HepG2 (cell line): ENCODE data around the gene NID1. TPM values are rescaled to one million over a fixed set of nuclear protein-coding genes. Genes with fewer than 3 reads are reported as not detected.

ENCODE experiments used
- ATAC-seq: fragments of 200-7000 bp; cut with Tn5 transposase; 3 replicates; pipeline ENCODE4 v1.9.1; 2020; ENCODE audit warnings: mild to moderate bottlenecking, moderate library complexity
- BruUV-seq: library from RNA; stranded (reverse); fragments of 400-500 nt; replicated peaks from 2 replicates; lab custom pipeline; 2021; lab: Mats Ljungman, UMichigan
- CTCF ChIA-PET: fragments of 300-600 bp; formaldehyde crosslinking; extraction: SDS; loops from one replicate; lab custom pipeline; 2021; ENCODE audit warnings: low total read pairs, inconsistent platforms, low intra/inter-chr PET ratio; lab: Yijun Ruan, JAX
- POLR2A ChIA-PET: fragments of 350-600 bp; sonication (Branson Sonifier 250); formaldehyde crosslinking; loops from one replicate; lab custom pipeline; 2020; ENCODE audit warnings: antibody characterized with exemption, inconsistent platforms; lab: Yijun Ruan, JAX
- DNase-seq: peaks from one replicate; pipeline ENCODE4 v3.0.0-alpha.2; 2015; ENCODE audit warnings: low spot score
- FAIRE-seq: peaks from 3 replicates; lab custom pipeline; 2011; peaks lifted over from hg19 to GRCh38; lab: Jason Lieb, UNC
- H2AFZ ChIP-seq: one replicate; pipeline ENCODE4 v1.6.1; 2011; ENCODE audit warnings: low read length, inconsistent platforms
- H3K27ac ChIP-seq: fragments of 300-600 bp; 3 replicates; pipeline ENCODE4 v1.8.0; 2011; ENCODE audit warnings: mixed run types, mild to moderate bottlenecking, mixed read lengths, low read length, inconsistent platforms; ENCODE audit not compliant: insufficient read depth; ENCODE audit errors: extremely low read length
- H3K27me3 ChIP-seq, 2 experiments: fragments of 200-600 bp in 1 of 2; 2 replicates in 1 of 2; 3 replicates in 1 of 2; pipeline versions ENCODE4 v1.6.0 to v1.8.0; 2011; ENCODE audit warnings: low read length in 2 of 2, mild to moderate bottlenecking in 2 of 2, moderate library complexity in 2 of 2, inconsistent platforms in 1 of 2; ENCODE audit not compliant: insufficient read depth in 2 of 2, control insufficient read depth in 1 of 2
- H3K36me3 ChIP-seq, 2 experiments: fragments of 200-600 bp in 1 of 2; replicated peaks in 1 of 2; 2 replicates in 1 of 2; 3 replicates in 1 of 2; pipeline versions ENCODE4 v1.5.1 to v1.8.0; 2011; ENCODE audit warnings: low read length in 2 of 2, inconsistent platforms in 1 of 2; ENCODE audit not compliant: insufficient read depth in 2 of 2, control insufficient read depth in 1 of 2
- H3K4me1 ChIP-seq: 2 replicates; pipeline ENCODE4 v1.5.1; 2012; ENCODE audit warnings: low read length, inconsistent platforms; ENCODE audit not compliant: insufficient read depth
- H3K4me2 ChIP-seq: 2 replicates; pipeline ENCODE4 v1.6.0; 2011; ENCODE audit warnings: low read depth, low read length, inconsistent platforms
- H3K4me3 ChIP-seq, 3 experiments: fragments of 200-600 bp in 1 of 3; sonication (generic), shearing (Covaris generic) in 1 of 3; replicated peaks in 1 of 3; 2 replicates each; pipeline ENCODE4 v1.5.1; 2011 to 2016; ENCODE audit warnings: low read length in 3 of 3, inconsistent platforms in 2 of 3, low read depth in 2 of 3, mild to moderate bottlenecking in 2 of 3, control low read depth in 1 of 3, mixed read lengths in 1 of 3; ENCODE audit not compliant: insufficient read depth in 1 of 3
- H3K79me2 ChIP-seq: one replicate; pipeline ENCODE4 v1.6.1; 2011; ENCODE audit warnings: low read length, inconsistent platforms; ENCODE audit not compliant: insufficient read depth
- H3K9ac ChIP-seq: 2 replicates; pipeline ENCODE4 v1.6.0; 2011; ENCODE audit warnings: mild to moderate bottlenecking, low read depth, low read length, inconsistent platforms; ENCODE audit not compliant: insufficient read depth
- H3K9me3 ChIP-seq: 2 replicates; pipeline ENCODE4 v1.5.1; 2012; ENCODE audit warnings: mild to moderate bottlenecking, low read length
- H4K20me1 ChIP-seq: 2 replicates; pipeline ENCODE4 v1.6.0; 2011; ENCODE audit warnings: inconsistent platforms, mild to moderate bottlenecking, low read length, moderate library complexity; ENCODE audit not compliant: insufficient read depth
- KLF9 ChIP-seq: IDR thresholded peaks from 2 replicates; pipeline ENCODE4 v1.6.1; 2016; ENCODE audit warnings: low read depth
- MXD1 ChIP-seq: sonication (generic); formaldehyde crosslinking; IDR thresholded peaks from 2 replicates; pipeline ENCODE4 v1.4.0; 2020; ENCODE audit warnings: mild to moderate bottlenecking, missing genetic modification reagents
- POLR2A ChIP-seq, 2 experiments: IDR thresholded peaks; 2 replicates each; pipeline ENCODE4 v1.6.1; 2011; ENCODE audit warnings: low read depth in 2 of 2, low read length in 2 of 2, mild to moderate bottlenecking in 1 of 2, moderate library complexity in 1 of 2; ENCODE audit not compliant: insufficient read depth in 1 of 2
- RBAK ChIP-seq: sonication (generic); formaldehyde crosslinking; IDR thresholded peaks from 2 replicates; pipeline ENCODE4 v1.5.1; 2020; ENCODE audit warnings: mild to moderate bottlenecking, missing genetic modification reagents
- TCF12 ChIP-seq, 2 experiments: fragments of 450-650 bp in 1 of 2; sonication (generic) in 1 of 2; formaldehyde crosslinking in 1 of 2; IDR thresholded peaks; 2 replicates each; pipeline versions ENCODE4 v1.6.1 to v1.8.0; 2017 to 2022; ENCODE audit warnings: antibody characterized with exemption in 1 of 2, mild to moderate bottlenecking in 1 of 2, missing genetic modification reagents in 1 of 2, moderate library complexity in 1 of 2
- ZNF335 ChIP-seq: sonication (generic); formaldehyde crosslinking; IDR thresholded peaks from 2 replicates; pipeline ENCODE4 v1.4.0; 2020; ENCODE audit warnings: missing genetic modification reagents
- ZNF746 ChIP-seq: sonication (generic); formaldehyde crosslinking; IDR thresholded peaks from 2 replicates; pipeline ENCODE4 v1.8.0; 2022; ENCODE audit warnings: mild to moderate bottlenecking, missing genetic modification reagents
- ZNF766 ChIP-seq: sonication (generic); formaldehyde crosslinking; IDR thresholded peaks from 2 replicates; pipeline ENCODE4 v1.5.0; 2020; ENCODE audit warnings: missing genetic modification reagents, borderline replicate concordance
- WGBS: methylation state at CpG from one replicate; pipeline ENCODE4 v1.1.6; 2017; ENCODE audit warnings: low lambda C conversion rate; 5-methylcytosine and 5-hydroxymethylcytosine counted together
- in situ Hi-C: cut with HindIII; loops from 2 replicates; pipeline ENCODE4 v1.10.0; 2017; ENCODE audit warnings: low pct_unique_long_range_greater_than_20kb; ENCODE audit not compliant: extremely low pct_ligation_motif_present
- intact Hi-C: fragments of 100-400 bp; cut with micrococcal nuclease; formaldehyde crosslinking; loops from one replicate; pipeline ENCODE4 v1.10.0; 2022; ENCODE audit not compliant: unreplicated experiment
- polyA plus RNA-seq, 8 experiments: library from polyadenylated mRNA; depleted of rRNA in 3 of 8; stranded (reverse) in 7 of 8; unstranded in 1 of 8; fragments of >200 nt; fragmentation: Illumina TruSeq in 4 of 8; extraction: Trizol in 4 of 8; gene quantifications; 2 replicates each; pipeline versions ENCODE4 v1.2.1 to v1.2.3, GENCODE V29; 2011 to 2016; ENCODE audit warnings: low read depth in 4 of 8, missing spikeins in 1 of 8, mixed read lengths in 1 of 8; ENCODE audit not compliant: insufficient read depth in 1 of 8
- total RNA-seq, 5 experiments: library from RNA; depleted of rRNA; stranded (reverse); fragments of >200 nt; fragmentation: Illumina TruSeq; extraction: Trizol; gene quantifications; 2 replicates each; pipeline ENCODE4 v1.2.3, GENCODE V29; 2016; ENCODE audit warnings: low read depth in 1 of 5

The NID1 gene
- total and polyA plus RNA-seq, 2 of the 13 experiments (the other 11 are each of a cell fraction or from before 2014, with no cell fraction given): 50.2 to 56.1 TPM

DNA sequence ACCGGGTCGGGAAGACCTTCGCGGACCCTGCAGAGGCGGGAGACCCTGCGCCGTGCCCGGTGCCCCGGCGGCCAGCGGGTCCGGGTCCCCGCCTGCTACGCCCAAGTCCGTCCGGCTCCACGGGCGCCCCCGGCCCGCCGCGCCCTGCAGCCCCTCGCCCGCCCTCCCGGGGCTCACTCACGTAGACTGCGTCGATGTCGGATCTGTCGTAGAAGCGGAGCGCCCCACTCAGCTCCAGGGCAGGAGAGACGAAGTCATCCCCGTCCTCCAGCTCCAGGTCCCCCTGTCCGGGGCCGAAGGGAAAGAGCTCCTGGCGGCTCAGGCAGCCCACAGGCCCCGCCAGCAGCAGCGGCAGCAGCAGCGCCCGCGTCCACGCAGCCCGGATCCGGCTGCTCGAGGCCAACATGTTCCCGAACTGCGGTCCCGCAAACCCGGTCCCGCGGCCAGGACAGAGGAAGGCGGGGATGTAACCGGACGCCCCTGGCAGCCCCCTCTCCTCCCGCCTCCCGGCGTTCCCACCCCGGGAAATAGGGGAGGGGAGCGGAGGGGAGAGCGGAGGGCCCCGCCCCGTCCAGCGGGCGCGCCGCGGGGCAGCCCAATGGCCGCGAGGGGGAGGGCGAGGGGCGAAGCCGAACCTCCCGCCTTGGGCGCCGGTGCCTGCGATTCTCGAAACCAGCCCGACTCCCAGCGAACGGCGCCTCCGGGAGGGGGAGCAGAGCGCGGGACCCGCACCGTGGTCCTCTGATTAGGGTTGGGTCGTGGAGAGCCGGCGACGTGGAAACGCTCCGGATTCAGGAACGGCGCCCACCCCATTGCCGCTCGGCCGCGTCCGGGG, at the start of gene NID1 (continued):
- TF ChIP-seq ZNF766 (0 out of 2 replicates have a peak, but pooled peaks have one; percentile 72), MXD1 (CRISPR knock-in tag) (no peak), KLF9 (CRISPR knock-in tag) (no peak), POLR2A (IDR thresholded peaks at IDR 0.05; ENCODE audit: insufficient read depth in 1 of 2, low read depth in 2 of 2, low read length in 2 of 2) (peak; percentile 71 to 77), ZNF335 (CRISPR knock-in tag) (no peak)

DNA sequence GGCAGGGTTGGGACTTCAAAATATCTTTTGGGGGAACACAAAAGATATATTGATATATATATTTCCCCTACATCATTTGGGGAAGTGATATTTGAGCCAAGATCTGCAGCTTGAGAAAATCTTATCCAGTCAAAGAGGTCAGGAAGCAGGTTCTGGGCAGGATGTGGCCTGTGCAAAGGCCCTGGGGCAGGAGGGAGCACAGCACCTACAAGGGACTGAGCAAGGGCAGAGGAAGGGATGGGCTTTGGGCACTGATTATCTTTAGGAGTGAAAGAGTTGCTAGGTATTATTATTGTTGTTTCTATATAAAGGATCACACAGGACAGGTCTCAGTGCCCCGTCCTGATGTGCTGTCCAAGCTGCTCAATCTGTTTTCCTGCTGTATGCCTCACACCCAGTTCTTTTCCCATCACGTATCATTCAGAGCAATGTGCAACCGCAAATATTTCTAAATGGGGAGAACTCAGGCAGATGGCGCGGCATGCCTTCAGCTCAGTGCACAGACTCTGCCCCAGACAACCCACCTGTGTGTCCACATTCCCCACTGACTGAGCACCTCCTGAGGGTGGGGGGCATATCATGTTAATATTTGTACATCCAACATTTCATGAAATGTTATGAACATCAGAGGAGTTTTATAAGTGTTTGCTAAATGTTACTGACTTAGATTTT, 49.3 kb upstream of the NID1 start:
- no peaks in the 10 kb centered on the region for H4K20me1 ChIP-seq
- H3K79me2 ChIP-seq: no peaks in the 10 kb centered on the region
- no peaks in the 10 kb centered on the region for H3K9me3 ChIP-seq
- no peak for ATAC-seq
- 76% methylated on average over 5 of the region's 5 CpGs for WGBS
- no peak overlapping the region for H3K27ac ChIP-seq
- H3K4me2 ChIP-seq: no peak overlapping the region
- H3K36me3 ChIP-seq: no peaks in the 10 kb centered on the region
- ChIA-PET CTCF (no interaction called here), POLR2A (no interaction called here)
- no TSS peak for BruUV-seq
- no peak overlapping the region for H2AFZ ChIP-seq
- no peak for FAIRE-seq
- H3K4me3 ChIP-seq: no peak overlapping the region
- DNase-seq: no peak
- in situ Hi-C loops: loop anchor here (25.0 kb wide), 3 partner anchors 998 to 1448 kb away; no protein-coding TSS in a partner anchor
- no peak overlapping the region for H3K9ac ChIP-seq
- H3K4me1 ChIP-seq: 0 out of 2 replicates have a peak, but pooled peaks cover 1% of the 10 kb centered on the region
- intact Hi-C loops: no loop called here
- TF ChIP-seq ZNF746 (CRISPR knock-in tag): no peak
- TF ChIP-seq TCF12 (IDR thresholded peaks at IDR 0.05): no peak
- no peak for TF ChIP-seq TCF12 (CRISPR knock-in tag; IDR thresholded peaks at IDR 0.05)
- no peak for TF ChIP-seq RBAK (CRISPR knock-in tag)
- peaks cover 0 to 11% of the 10 kb centered on the region in 2 experiments; a peak in 1 of 5 replicates for H3K27me3 ChIP-seq
